ENCODE data around the gene LRRC70. TPM values are rescaled to one million over a fixed set of nuclear protein-coding genes. Genes with fewer than 3 reads are reported as not detected.
"Not testable (repeated sequence)": the region's sequence is repeated elsewhere in the genome, so short reads cannot be mapped to it uniquely, and the experiment has no call there.

Gene LRRC70
- total RNA-seq, 2 donors from 2014 or later = 0.86 to 1.5 TPM

- Mint-ChIP-seq H3K9me3 (no peaks in the 10 kb centered on the region), H3K27ac (no peak overlapping the region), H3K36me3 (ENCODE audit: insufficient read depth in 2 of 2) (no peaks in the 10 kb centered on the region), H3K4me3 (no peak overlapping the region), H3K27me3 (ENCODE audit: low read depth) (no peaks in the 10 kb centered on the region), H3K4me1 (ENCODE audit: low read depth) (no peaks in the 10 kb centered on the region)
- no peak for ATAC-seq (replicated peaks in 1 of 2)
- DNase-seq = no peak
Measured at GRCh38 chr5:62623271-62623670, 44.7 kb downstream of the LRRC70 start.

GRCh38 chr5:62624436-62624835, 45.8 kb downstream of the LRRC70 start:
- H3K9me3 Mint-ChIP-seq; H3K27ac Mint-ChIP-seq; H3K4me3 Mint-ChIP-seq; ATAC-seq (replicated peaks in 1 of 2); H3K4me1 Mint-ChIP-seq (ENCODE audit: low read depth); DNase-seq; H3K36me3 Mint-ChIP-seq (ENCODE audit: insufficient read depth in 2 of 2); H3K27me3 Mint-ChIP-seq (ENCODE audit: low read depth): not testable (repeated sequence)

DNA sequence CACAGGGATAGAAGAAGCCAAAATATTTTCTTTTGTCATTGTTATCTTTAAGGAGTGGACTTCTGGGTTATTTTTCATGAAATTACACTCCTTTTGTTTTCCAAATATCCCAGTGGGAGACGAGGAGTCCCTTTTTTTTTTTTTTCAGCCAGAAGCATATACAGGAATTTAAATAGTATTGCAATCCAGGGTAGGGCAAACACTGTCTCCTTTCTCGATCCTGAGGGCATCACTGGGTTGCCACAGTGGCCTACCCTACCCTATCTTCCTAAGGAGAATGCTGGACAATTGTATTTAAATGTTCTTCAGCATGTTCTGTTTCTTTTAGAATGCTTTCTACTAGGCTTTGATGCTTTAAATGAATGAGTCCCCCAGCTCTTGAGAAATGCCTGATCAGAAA, 47.9 kb downstream of the LRRC70 start:
- DNase-seq = no peak
- no peak overlapping the region for H3K27ac Mint-ChIP-seq
- H3K4me3 Mint-ChIP-seq = no peak overlapping the region
- no peaks in the 10 kb centered on the region for H3K4me1 Mint-ChIP-seq (ENCODE audit: low read depth)
- H3K9me3 Mint-ChIP-seq = no peaks in the 10 kb centered on the region
- no peak for ATAC-seq (replicated peaks in 1 of 2)
- H3K27me3 Mint-ChIP-seq (ENCODE audit: low read depth) = no peaks in the 10 kb centered on the region
- no peaks in the 10 kb centered on the region for H3K36me3 Mint-ChIP-seq (ENCODE audit: insufficient read depth in 2 of 2)

DNA sequence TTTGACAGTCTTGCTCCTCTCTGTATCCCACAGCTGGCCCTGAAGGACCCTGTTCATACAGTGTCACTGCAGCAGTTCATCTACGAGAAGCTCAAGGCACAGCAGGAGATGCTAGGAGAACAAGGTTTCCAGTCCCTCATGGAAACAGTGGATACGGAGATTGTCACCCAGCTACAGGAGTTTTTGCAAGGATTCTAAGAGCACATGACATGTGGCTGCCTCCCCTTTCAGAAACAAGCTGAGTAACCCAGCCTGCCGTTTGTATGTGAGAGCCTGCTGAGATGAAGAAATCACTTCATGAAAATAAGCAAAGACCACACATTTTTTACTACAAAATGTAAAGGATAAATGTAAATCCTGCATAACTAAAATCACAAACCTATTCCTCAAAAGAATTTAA, 48.5 kb downstream of the LRRC70 start:
- DNase-seq (no peak), ATAC-seq (replicated peaks in 1 of 2) (no peak)
- Mint-ChIP-seq H3K27ac (no peak overlapping the region), H3K36me3 (ENCODE audit: insufficient read depth in 2 of 2) (no peaks in the 10 kb centered on the region), H3K4me3 (no peak overlapping the region), H3K4me1 (ENCODE audit: low read depth) (no peaks in the 10 kb centered on the region), H3K27me3 (ENCODE audit: low read depth) (no peaks in the 10 kb centered on the region), H3K9me3 (no peaks in the 10 kb centered on the region)

DNA sequence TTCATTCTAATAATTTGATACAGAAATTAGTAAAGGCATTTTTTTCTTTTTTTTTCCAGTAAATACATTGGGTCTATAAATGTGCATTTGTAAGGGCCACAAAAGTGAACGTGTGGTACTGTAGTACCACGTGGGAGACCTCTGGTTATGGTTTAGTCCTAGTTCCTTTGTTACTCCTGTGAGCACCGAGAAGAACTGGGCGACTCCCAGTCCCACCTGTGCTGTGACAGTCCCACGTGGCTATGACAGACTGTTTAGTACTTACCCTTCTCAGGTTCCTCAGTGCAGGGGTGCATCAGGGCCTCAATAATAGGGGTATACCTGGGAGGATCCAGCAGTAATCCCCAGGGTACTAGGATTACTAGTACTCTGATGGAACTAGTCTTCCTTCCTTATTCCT, 49.3 kb downstream of the LRRC70 start:
- no peaks in the 10 kb centered on the region for H3K9me3 Mint-ChIP-seq
- H3K4me3 Mint-ChIP-seq = no peak overlapping the region
- DNase-seq (no peak), ATAC-seq (replicated peaks in 1 of 2) (no peak)
- H3K27ac Mint-ChIP-seq = no peak overlapping the region
- H3K36me3 Mint-ChIP-seq (ENCODE audit: insufficient read depth in 2 of 2) = no peaks in the 10 kb centered on the region
- H3K4me1 Mint-ChIP-seq (ENCODE audit: low read depth) = no peaks in the 10 kb centered on the region
- H3K27me3 Mint-ChIP-seq (ENCODE audit: low read depth) = no peaks in the 10 kb centered on the region

Other genes with a start within 250 kb of the LRRC70 start
- 10 to 100 TPM; 35.3 to 42.0 TPM for gene DIMT1, start 174.9 kb upstream of the LRRC70 start, total RNA-seq
- 10 to 100 TPM; 26.6 to 39.7 TPM for gene IPO11, start 166.1 kb upstream of the LRRC70 start, total RNA-seq

Measured in activated T-cell treated with anti-CD3 and anti-CD28 coated beads, Interleukin-2, amount 50 U/mL, for 72 hours (primary cell).